GM19328 (cell line): ENCODE data around the gene CROCC2.
"Not testable (repeated sequence)": the region's sequence is repeated elsewhere in the genome, so short reads cannot be mapped to it uniquely, and the experiment has no call there.

ENCODE experiments used
- ATAC-seq: cut with Tn5 transposase; IDR thresholded peaks from one replicate; pipeline ENCODE4 v1.9.1; 2021; ENCODE audit warnings: mild to moderate bottlenecking, moderate library complexity; ENCODE audit not compliant: unreplicated experiment

The CROCC2 gene

DNA sequence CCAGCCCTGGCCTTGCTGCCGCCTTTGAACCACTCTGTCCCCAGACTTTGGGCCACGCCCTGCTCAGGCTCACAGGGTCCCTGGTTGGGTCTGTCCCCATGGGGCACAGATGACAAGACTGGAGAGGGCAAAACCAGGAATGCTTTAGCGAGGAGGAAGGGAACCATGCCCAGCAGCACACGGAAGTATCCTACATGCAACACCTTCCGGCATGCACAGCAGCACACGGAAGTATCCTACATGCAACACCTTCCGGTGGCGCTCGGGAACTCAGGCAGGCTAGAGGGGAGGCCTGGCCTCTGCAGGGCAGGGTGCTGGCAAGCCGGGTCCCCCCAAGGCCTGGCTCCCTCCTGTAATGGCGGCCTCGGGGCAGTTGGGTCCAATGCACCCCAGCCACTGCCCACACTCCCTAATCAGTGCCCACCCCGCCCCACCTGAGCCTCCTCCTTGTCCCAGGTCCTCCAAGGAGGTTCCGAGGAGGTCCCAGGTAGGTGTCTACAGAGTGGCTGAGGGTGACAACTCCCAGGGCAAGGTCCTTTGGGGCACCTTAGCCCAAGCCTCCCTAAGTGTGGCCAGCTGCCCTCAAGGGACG is 58.7 kb downstream of the CROCC2 start:
- ATAC-seq: no peak

DNA sequence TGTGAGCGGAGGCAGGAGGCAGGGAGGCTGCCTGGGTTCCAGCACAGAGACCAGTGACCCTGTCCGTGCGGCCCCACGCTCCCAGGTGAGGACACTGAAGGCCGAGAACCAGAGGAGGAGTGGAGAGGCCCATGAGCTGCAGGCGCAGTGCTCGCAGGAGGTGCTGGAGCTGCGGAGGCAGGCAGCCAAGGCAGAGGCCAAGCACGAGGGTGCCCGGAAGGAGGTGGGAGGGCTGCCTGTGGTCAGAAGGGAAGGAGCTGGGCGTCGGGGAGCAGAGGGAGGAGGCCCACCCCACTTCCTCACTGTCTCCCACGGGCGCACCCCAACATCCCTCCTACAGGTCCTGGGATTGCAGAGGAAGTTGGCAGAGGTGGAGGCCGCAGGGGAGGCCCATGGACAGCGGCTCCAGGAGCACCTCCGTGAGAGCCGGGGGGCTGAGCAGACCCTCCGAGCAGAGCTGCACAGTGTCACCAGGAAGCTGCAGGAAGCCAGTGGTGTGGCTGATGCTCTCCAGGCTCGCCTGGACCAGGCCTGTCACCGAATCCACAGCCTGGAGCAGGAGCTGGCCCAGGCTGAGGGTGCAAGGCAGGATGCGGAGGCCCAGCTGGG is 59.3 kb downstream of the CROCC2 start:
- ATAC-seq: no peak

DNA sequence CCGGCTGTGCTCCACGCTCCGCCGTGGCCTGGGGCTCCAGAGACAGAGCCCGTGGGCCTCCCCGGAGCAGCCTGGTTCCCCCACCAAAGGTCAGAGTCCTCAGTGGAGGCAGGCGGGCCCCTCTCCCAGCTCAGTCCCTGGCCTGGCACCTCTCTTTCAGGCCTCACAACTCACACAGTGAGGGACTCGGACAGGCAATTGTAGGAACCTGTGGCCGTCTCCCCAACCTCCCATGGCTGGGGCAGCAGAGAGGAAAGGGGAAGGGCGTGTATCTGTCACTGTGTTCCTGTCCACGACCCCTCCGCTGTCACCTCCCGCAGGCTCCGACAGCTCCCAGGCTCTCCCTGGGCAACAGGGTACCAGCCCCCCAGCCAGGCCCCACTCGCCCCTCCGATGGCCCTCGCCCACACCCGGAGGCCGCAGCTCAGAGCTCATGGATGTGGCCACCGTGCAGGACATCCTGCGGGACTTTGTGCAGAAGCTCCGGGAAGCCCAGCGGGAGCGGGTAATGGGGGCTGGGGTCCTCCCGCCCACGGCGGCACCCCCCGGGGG is 59.8 kb downstream of the CROCC2 start:
- ATAC-seq: no peak

DNA sequence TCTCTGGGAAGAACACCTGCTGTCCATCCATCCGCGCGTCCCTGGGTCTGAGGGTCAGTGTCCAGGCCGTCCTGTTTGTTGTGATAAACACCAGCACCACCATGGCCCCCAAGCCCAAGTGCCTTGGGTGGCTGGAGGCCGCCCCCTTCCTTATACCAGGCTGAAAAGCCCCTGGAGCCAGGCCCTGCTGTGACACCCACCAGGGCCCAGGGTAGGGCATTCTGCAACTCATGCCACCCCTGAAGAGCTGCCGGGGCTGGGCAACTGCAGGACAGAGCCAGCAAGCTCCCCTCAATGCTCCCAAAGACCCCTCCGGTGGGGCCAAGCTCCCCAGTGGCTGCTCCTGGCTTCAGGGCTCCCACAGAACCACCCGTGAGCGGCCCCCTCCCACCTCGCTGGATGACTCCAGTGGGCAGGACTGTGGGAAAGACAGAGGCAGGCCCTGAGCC is 60.3 kb downstream of the CROCC2 start:
- ATAC-seq: no peak

DNA sequence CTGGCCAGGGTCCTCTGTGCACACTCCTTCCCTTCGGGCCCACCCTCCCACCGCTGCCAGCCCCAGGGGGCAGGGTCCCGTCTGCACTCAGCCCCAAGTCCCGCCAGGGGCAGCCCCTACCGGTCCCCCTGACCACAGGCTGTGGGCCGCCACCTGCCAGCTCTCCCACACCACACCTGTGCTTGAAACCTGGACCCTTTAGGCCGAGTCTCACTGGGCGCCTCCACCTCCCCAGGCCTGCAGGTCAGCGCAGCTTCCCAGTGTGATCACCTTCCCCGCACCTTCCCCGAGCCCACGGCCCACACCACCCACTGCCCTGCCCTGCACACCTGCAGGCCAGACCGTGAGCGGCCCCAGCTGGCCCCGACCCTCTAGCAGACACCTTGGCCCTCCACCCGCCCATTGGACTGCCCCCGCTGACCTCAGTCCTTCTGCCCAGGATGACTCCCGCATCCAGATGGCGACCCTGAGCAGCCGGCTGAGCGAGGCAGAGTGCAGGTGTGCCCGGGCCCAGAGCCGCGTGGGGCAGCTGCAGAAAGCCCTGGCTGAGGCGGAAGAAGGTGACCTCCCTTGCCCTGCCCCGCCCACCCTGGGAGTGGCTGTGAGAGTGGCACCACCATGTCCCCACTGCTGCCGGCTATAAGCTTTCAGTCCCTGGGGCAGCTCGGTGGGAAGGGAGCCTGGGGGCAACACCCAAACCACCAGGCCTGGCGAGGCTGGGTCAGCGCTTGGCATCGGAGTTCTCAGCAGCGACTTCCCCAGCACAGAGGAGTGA is 61.0 kb downstream of the CROCC2 start:
- ATAC-seq: no peak

DNA sequence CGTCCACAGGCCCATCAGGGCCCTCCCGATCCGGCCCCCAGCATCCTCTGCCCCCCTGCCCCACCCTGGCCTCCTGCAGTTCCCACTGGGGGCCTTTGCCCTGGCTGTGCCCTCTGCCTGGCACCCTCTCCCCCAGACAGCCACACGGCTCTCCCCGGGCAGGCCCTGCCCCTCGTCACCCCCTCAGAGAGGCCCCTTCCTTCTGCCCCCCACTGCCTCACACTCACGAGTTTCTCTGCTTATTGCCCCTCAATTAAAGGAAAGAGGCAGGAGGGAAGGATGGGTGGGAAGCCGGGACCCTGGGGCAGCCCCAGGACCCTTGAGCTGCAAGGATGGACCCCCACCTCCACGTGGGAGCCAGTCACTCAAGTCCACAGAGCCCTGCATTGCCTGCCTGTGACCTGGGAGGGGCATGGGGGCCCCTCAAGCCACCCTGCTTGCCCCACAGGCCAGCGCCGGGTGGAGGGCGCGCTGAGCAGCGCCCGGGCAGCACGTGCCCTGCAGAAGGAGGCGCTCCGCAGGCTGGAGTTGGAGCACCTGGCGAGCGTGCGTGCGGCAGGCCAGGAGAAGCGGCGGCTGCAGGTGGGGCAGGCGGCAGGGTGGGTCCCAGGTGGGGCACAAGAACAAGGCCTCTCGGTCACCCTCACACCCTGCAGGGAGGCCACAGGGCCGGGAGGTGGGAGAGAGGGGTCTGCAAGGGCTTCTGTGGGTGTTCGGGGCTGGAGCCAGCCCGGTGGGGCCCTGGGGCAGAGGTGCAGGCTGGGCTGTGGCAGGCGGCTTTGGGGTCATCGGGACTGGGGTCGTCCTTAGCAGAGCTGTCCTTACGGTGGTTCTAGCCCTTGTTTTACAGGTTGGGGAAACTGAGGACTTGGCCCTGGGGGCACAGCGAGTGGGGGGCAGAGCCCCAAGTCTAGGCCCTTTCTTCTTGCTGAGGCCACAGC is 61.8 kb downstream of the CROCC2 start:
- no peak for ATAC-seq

DNA sequence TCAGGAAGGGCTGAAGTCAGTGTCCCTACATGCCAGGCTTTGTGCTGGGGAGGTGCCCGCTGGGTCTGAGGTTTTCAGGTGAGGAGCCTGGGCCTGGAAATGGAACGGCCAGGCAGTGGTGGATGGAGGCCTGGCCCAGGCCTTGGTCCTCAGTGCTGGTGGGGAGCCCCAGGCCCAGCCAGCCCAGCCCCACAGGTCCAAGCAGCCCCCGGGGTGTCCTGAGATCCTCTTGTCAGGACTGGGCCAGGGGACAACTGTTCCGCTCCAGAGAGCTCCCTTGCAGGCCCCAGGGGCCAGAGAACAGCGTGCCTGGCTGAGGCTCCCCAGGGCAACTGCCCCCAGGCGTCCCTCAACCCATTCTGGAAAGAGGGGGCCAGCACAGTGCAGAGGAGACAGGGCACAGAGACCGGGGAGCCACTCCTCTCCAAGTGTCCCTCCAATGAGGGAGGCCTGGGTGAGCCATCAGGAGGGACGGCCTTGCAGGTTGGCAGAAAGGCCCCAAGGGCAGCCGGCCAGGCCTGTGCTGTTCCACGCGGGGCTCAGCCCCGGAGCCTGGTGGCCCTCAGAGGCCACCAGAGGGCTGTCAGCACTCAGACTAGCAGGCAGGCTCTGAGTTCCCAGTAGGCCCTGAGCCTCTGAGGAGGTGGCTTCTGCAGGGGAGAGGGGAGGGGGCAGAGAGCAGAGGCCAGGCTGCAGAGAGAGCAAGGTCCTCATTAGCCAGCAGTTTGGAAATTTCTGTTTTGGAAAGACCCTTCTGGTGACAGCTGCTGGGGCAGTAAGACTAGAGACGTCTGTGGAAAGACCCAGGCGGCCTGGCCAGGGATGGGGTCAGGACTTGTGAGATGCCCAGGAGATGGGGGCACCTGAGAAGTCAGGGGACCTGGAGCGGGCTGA is 62.8 kb downstream of the CROCC2 start:
- ATAC-seq: no peak

DNA sequence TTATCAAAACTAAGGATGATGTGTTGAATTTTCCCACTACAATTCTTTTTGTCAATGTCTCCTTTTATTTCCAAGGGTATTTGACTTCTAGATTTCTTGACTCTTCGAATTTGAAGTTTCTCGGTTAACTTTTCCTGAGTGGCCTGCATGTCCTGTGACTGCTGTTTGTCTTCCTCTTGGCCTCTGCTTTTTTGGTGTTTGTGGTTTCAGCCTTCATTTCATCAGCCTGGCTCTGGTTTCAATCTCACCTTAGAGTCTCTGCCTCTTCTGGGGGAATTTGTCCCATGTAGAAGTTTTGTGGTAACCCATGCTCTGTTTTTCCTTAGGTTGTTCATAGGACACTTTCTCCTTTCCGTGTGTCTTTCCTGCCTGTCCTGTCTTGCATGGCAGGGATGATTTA is 64.0 kb downstream of the CROCC2 start:
- no peak for ATAC-seq

DNA sequence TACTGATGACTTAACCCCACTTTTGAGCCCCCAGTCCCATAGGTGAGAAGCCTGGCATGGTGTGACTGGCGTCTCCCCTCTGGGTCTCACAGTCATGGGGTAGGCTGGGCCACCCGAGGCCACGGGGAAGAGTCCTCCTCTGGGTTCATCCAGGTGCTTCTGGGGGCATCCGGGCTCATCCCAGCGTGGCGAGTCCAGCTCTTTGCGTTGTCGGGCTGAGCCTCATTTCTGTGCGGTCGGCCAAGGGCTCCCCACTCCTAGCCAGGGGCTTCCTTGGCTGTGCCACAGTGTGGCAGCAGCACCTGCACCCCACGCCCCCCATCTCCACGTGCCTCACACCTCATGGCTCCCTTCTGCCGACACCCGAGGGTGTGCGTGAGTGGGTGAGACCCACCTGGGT is 64.7 kb downstream of the CROCC2 start:
- no peak for ATAC-seq

DNA sequence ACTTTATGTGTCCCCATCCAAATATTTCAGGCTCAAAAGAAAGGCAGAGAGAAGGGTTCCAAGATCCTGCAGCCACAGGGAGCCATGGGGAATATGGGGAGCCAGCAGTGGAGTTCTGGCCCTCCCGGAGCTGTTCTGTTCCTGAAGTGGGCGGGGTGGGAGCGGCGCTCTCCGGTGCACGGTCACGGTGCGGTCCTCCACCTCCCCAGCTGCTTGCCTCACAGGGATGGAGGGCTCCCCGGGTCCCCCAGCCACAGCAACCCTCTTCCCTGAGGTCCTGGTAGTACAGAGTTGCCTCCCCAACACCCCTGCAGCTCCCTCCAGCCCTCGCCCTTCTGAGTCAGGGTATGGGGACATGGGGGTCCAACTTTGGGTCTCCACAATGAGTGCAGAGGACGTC is 66.1 kb downstream of the CROCC2 start:
- no peak for ATAC-seq

DNA sequence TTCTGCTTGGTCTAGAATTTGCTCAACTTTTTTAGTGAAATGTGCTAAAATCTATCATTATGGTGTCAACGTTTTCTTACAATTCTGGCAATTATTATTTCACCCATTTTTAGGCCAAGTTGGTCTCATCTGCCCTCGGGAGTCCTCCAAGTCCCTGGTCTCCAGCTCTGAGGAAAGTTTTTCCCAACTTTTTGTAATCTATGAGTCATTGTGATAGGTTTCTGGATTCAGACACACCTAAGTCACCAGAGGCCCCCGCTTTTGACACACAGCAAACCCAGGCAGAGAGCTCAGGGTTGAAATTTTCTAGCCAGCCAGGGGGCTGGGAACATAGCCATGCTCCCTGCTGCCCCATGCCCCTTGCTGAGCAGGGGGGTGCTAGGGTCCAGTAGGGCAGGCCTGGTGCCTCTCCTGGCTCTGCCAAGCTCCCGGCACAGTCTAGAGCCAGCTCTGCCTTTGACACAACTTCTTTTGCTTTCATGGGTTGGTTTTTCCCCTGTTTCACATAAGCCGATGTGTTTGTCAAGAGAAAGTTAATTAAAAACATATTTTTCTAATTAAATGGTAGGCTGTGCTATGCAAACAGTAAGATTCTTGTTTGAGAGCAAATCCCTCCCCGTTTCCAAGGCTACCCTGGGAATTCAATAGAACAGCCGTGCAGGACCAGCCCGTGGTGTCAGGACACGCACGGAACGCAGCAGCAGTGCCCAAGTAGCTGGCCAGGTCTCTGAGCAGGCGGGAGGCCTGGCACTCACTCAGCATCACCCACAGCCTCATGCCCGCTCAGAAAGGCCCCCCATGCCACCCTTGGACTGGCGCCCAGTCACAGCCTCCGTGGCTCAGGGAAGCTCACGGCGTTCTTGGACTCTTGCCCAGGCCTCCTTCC is 66.7 kb downstream of the CROCC2 start:
- no peak for ATAC-seq

DNA sequence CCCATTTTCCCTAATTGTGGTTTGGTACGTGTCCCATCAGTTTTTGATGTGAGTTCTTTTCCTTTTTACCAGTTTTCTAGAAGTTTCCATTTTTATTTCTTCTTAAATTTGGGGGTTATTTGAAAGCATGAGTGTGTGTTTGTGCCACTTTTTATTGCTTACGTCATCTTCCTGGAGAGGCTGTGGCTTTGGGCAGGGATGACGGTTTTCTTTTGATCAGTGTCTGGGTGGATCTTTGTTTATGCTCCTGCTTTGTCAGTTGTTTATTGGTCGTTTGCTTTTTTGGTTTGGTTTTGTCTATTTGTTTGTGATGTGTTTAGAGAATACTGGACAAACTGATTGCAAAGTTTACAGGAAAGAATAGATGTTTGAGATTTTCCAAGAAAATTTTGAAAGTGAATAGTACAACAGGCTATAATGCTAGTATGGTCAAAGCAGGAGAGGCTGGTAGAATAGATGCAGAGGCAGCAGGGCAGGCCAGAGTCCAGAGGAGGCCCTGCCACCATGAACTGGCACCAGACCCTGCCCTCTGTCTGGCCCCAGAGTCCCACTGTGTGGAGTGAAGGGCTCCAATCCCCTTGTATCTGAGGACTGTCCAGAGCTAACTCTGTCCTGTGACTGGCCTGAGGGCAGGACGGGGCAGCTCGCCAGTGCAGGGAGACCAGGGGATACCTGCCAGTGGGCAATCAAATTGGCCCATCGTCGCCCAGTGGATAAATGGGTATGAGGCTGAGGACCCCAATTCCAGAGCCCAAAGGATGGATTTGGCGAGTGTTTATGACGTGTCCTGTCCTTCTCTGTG is 68.8 kb downstream of the CROCC2 start:
- no peak for ATAC-seq

DNA sequence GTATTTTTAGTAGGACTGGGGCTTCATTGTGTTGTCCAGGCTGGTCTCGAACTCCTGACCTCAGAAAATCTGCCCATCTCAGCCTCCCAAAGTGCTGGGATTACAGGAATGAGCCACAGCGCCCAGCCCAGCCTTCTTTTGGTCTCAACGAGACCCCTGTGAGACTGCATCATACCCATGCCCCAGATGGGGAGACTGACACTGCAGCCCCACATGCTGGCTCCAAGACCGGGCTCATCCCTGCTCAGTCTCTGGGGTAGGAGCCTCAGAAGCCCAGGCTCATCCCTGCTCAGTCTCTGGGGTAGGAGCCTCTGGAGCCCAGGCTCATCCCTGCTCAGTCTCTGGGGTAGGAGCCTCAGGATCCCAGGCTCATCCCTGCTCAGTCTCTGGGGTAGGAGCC is 69.8 kb downstream of the CROCC2 start:
- ATAC-seq: not testable (repeated sequence)

DNA sequence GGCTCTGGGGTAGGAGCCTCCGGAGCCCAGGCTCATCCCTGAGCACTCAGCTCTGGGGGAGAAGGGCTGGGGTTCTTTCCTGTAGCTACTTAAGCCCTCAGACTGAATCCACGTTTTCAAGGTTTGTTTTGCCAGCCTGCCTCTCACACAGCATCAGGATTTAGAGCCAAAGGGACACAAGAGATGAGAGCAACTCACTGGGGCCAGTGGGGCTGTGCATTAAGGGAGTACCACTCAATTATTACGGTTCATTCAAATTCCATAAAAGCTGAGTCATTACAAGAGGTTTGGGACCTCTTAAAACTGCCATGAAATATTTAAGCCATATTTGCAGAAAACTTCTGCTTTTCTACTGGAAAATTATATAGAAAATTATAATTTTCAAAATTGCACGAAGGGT is 75.1 kb downstream of the CROCC2 start:
- no peak for ATAC-seq

DNA sequence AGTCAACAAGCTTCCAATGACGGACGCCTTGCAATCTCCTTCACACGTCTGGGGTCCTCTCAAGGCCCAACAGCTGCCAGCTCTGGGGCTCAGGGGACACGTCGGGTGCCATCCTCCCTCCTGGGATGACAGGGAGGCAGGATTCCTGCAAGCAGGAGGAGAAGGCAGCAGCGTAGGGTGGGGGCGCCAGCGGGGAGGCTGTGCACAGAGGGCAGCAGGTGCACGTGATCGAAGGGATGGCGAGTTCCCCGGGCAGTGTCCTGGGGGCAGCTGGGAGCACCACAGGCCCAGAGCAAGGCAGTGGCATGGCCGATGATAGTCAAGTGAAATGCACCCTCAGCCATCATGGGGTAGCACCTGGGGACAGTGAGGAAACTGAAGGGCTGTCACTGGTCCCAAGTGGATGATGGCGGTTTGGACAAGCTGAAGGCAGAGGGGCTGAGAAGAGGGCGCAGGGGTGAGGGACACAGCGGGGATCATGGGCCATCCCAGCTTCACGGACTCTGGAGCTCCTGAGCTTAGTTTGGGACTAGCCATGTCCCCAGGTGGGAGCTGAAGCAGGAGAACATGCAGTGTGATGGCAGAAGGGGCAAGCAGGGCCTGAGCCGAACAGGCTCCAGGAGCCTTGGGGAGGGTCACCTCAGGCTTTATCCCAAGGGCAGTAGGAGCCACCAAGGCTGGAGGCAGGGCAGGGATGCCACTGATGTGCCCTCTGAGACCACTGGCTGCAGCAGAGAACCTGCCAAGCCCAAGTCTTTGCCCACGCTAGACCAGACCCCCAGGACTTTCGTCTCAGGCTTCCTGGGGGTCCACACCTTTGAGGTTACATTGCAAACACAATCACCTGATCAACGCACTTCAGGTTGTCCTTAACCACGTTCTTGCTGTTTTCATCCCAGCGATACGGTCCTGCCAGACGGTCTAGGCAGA is 76.0 kb downstream of the CROCC2 start:
- no peak for ATAC-seq

DNA sequence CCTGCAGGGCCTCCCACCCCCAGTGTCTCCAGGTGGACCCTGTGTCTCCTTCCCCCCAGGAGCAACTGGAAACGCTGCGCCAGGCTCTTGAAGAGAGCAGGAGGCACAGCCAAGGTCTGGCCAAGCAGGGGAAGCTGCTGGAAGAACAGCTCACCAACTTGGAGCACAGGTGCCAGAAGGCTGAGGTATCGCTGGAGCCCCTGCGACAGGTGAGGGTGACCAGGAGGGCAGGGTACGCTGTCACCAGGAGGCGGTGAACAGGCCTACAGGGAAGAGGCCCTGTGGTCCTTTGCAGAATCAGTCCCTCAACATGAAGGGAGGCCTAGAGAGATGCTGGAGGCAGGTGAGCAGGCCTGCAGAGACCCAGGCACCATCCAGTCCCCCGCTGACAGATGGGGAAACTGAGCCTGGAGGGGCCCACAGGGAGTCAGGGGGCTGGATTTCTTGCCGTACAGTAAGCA is 76.7 kb downstream of the CROCC2 start:
- no peak for ATAC-seq
